ENCODE results near the gene PARL. TPM values are rescaled to one million over a fixed set of nuclear protein-coding genes. Genes with fewer than 3 reads are reported as not detected.

Gene PARL
- total and polyA plus RNA-seq, 10 of the 15 experiments (the other 5 are each of a cell fraction or from before 2014, with no cell fraction given), result 49.7 to 113 (median 77.2) TPM

DNA sequence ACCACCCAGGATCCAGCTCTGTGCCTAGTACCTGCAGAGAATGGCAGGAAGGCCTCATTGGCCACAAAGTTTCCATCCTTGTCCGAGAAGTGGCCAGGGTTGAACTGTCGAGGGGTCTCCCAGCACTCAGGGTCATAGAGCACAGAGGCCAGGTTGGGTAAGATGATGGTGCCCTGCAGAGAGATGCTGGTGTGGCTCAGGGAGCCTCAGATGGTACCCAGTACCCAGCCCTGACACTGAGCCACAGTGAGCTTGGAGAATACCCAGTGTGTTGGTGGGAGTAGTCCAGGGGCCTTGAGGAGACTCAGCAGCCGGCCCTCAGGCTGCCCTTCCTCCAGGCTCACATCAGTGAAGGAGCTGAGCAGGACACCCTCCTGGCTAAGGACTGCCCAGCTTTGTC lies 11.5 kb upstream of the PARL start:
- no TSS peak for BruUV-seq (replicated peaks)
- intact Hi-C loops (cut with micrococcal nuclease; ENCODE audit: unreplicated experiment), result loop anchor here (5.0 to 10.0 kb wide), 2 partner anchors 239 to 646 kb away; partner anchors contain the start of gene EIF2B5
- H3K9me3 ChIP-seq (replicated peaks; ENCODE audit: control insufficient read depth, insufficient read depth, low read length), result no peaks in the 10 kb centered on the region
- no peak overlapping the region for H2AFZ ChIP-seq (ENCODE audit: control insufficient read depth, low read depth, low read length)
- H3K79me2 ChIP-seq (ENCODE audit: control insufficient read depth, insufficient read depth, low read length), result no peaks in the 10 kb centered on the region
- no peak overlapping the region for H3K27ac ChIP-seq (ENCODE audit: control insufficient read depth, insufficient read depth)
- H3K9ac ChIP-seq (ENCODE audit: control insufficient read depth, insufficient read depth, low read length), result no peak overlapping the region
- H3K36me3 ChIP-seq (ENCODE audit: control insufficient read depth in 2 of 2, insufficient read depth in 2 of 2, low read length in 1 of 2), result no peaks in the 10 kb centered on the region
- ChIA-PET CTCF (interaction anchor here (0.7 to 4.8 kb wide), 32 partner anchors 8 to 647 kb away, joined by 3 to 84 read pairs (median 4); partner anchors contain the start of genes ABCC5, EEF1AKMT4 and PARL), RAD21 (ENCODE audit: unreplicated experiment) (interaction anchor here (0.9 to 4.2 kb wide), 14 partner anchors 8 to 395 kb away, joined by 3 to 28 read pairs (median 4); partner anchors contain the start of genes ABCC5, EEF1AKMT4 and VWA5B2), SMC1A (ENCODE audit: uncharacterized antibody, unreplicated experiment) (interaction anchor here (0.6 to 4.3 kb wide), 15 partner anchors 12 to 537 kb away, joined by 3 to 32 read pairs (median 5); partner anchors contain the start of genes EEF1AKMT4 and PARL), POLR2A (interaction anchor here (0.6 to 0.9 kb wide), 2 partner anchors 122 to 323 kb away, joined by 3 to 4 read pairs; partner anchors contain the start of gene ABCC5)
- no peak overlapping the region for H3K4me2 ChIP-seq (ENCODE audit: control insufficient read depth, insufficient read depth)
- H4K20me1 ChIP-seq (ENCODE audit: control insufficient read depth, insufficient read depth), result no peaks in the 10 kb centered on the region
- 23% methylated on average over 3 of the region's 3 CpGs for WGBS (ENCODE audit: insufficient coverage, insufficient replicate concordance, low lambda C conversion rate, missing lambda C conversion rate)
- in situ Hi-C loops (cut with MboI), result loop anchor here (10.0 kb wide), 1 partner anchor 619 kb away; no protein-coding TSS in a partner anchor
- no peaks in the 10 kb centered on the region for H3K27me3 ChIP-seq (replicated peaks in 1 of 2; ENCODE audit: control insufficient read depth in 2 of 2, insufficient read depth in 2 of 2, low read length in 1 of 2)
- no peak overlapping the region for H3K4me3 ChIP-seq
- peaks cover 8% of the 10 kb centered on the region; the same call in 1 of the 2 replicates for H3K4me1 ChIP-seq (ENCODE audit: control insufficient read depth, insufficient read depth, low read length)
- DNase-seq (ENCODE audit: low read depth, low spot score) (no peak), ATAC-seq (no peak; the same call in 2 of the 3 replicates), FAIRE-seq (no peak)
- TF ChIP-seq, protein P1, sequence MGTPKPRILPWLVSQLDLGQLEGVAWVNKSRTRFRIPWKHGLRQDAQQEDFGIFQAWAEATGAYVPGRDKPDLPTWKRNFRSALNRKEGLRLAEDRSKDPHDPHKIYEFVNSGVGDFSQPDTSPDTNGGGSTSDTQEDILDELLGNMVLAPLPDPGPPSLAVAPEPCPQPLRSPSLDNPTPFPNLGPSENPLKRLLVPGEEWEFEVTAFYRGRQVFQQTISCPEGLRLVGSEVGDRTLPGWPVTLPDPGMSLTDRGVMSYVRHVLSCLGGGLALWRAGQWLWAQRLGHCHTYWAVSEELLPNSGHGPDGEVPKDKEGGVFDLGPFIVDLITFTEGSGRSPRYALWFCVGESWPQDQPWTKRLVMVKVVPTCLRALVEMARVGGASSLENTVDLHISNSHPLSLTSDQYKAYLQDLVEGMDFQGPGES (IDR thresholded peaks at IDR 0.05), result no peak
- TF ChIP-seq, protein P2, sequence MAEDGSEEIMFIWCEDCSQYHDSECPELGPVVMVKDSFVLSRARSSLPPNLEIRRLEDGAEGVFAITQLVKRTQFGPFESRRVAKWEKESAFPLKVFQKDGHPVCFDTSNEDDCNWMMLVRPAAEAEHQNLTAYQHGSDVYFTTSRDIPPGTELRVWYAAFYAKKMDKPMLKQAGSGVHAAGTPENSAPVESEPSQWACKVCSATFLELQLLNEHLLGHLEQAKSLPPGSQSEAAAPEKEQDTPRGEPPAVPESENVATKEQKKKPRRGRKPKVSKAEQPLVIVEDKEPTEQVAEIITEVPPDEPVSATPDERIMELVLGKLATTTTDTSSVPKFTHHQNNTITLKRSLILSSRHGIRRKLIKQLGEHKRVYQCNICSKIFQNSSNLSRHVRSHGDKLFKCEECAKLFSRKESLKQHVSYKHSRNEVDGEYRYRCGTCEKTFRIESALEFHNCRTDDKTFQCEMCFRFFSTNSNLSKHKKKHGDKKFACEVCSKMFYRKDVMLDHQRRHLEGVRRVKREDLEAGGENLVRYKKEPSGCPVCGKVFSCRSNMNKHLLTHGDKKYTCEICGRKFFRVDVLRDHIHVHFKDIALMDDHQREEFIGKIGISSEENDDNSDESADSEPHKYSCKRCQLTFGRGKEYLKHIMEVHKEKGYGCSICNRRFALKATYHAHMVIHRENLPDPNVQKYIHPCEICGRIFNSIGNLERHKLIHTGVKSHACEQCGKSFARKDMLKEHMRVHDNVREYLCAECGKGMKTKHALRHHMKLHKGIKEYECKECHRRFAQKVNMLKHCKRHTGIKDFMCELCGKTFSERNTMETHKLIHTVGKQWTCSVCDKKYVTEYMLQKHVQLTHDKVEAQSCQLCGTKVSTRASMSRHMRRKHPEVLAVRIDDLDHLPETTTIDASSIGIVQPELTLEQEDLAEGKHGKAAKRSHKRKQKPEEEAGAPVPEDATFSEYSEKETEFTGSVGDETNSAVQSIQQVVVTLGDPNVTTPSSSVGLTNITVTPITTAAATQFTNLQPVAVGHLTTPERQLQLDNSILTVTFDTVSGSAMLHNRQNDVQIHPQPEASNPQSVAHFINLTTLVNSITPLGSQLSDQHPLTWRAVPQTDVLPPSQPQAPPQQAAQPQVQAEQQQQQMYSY (CRISPR knock-in tag; IDR thresholded peaks at IDR 0.05), result no peak
- TF ChIP-seq NBN (IDR thresholded peaks at IDR 0.05) (no peak), SPI1 (IDR thresholded peaks at IDR 0.05; ENCODE audit: borderline replicate concordance, insufficient read depth, low read depth, low read length) (no peak), BACH1 (IDR thresholded peaks at IDR 0.05; ENCODE audit: borderline replicate concordance) (no peak), TCF12 (IDR thresholded peaks at IDR 0.05; ENCODE audit: low read depth, low read length) (no peak), KAT2A (conservative IDR thresholded peaks at IDR 0.05; ENCODE audit: control insufficient read depth, low read depth, low read length) (no peak), RB1 (IDR thresholded peaks at IDR 0.05; ENCODE audit: borderline replicate concordance) (no peak), CREM (IDR thresholded peaks at IDR 0.05; ENCODE audit: low read depth) (no peak), KLF5 (IDR thresholded peaks at IDR 0.05; ENCODE audit: partially characterized antibody) (no peak), NR2F1 (conservative IDR thresholded peaks at IDR 0.05) (no peak), WRNIP1 (IDR thresholded peaks at IDR 0.05; ENCODE audit: borderline replicate concordance, low read depth, low read length) (no peak), SMARCA5 (IDR thresholded peaks at IDR 0.05) (no peak), ASH2L (IDR thresholded peaks at IDR 0.05; ENCODE audit: borderline replicate concordance, low read depth) (no peak), IRF4 (IDR thresholded peaks at IDR 0.05; ENCODE audit: low read depth, low read length) (no peak)
- TF ChIP-seq, protein P3, sequence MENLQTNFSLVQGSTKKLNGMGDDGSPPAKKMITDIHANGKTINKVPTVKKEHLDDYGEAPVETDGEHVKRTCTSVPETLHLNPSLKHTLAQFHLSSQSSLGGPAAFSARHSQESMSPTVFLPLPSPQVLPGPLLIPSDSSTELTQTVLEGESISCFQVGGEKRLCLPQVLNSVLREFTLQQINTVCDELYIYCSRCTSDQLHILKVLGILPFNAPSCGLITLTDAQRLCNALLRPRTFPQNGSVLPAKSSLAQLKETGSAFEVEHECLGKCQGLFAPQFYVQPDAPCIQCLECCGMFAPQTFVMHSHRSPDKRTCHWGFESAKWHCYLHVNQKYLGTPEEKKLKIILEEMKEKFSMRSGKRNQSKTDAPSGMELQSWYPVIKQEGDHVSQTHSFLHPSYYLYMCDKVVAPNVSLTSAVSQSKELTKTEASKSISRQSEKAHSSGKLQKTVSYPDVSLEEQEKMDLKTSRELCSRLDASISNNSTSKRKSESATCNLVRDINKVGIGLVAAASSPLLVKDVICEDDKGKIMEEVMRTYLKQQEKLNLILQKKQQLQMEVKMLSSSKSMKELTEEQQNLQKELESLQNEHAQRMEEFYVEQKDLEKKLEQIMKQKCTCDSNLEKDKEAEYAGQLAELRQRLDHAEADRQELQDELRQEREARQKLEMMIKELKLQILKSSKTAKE (IDR thresholded peaks at IDR 0.05; ENCODE audit: low read depth, poor library complexity, severe bottlenecking), result no peak
- TF ChIP-seq, protein P4, sequence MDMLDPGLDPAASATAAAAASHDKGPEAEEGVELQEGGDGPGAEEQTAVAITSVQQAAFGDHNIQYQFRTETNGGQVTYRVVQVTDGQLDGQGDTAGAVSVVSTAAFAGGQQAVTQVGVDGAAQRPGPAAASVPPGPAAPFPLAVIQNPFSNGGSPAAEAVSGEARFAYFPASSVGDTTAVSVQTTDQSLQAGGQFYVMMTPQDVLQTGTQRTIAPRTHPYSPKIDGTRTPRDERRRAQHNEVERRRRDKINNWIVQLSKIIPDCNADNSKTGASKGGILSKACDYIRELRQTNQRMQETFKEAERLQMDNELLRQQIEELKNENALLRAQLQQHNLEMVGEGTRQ (IDR thresholded peaks at IDR 0.05; ENCODE audit: borderline replicate concordance, low read depth, low read length), result no peak
